HepG2 (cell line): ENCODE data around the gene PLXDC2.

Experiments
- CREB1 ChIP-seq, 2 experiments: fragments of 450-650 bp in 1 of 2; IDR thresholded peaks; 2 replicates each; pipeline ENCODE4 v1.6.1; 2016 to 2017; ENCODE audit warnings: control low read depth in 1 of 2, mild to moderate bottlenecking in 1 of 2, missing compliant biosample characterization in 1 of 2, missing genetic modification characterization in 1 of 2
- EHMT2 ChIP-seq: fragments of 200-600 bp; sonication (generic); IDR thresholded peaks from 2 replicates; pipeline ENCODE4 v1.7.0; 2017; ENCODE audit warnings: antibody characterized with exemption, low read depth, low read length, borderline replicate concordance
- ELF1 ChIP-seq: sonication (generic); formaldehyde crosslinking; IDR thresholded peaks from 2 replicates; pipeline ENCODE4 v1.4.0; 2020; ENCODE audit warnings: missing genetic modification reagents
- FOXJ3 ChIP-seq: sonication (generic); formaldehyde crosslinking; IDR thresholded peaks from 2 replicates; pipeline ENCODE4 v1.4.0; 2020; ENCODE audit warnings: missing genetic modification reagents, mild to moderate bottlenecking, borderline replicate concordance
- JUN ChIP-seq: sonication (generic); formaldehyde crosslinking; IDR thresholded peaks from 2 replicates; pipeline ENCODE4 v1.4.0; 2020; ENCODE audit warnings: mild to moderate bottlenecking, missing genetic modification reagents
- MAFF ChIP-seq: IDR thresholded peaks from 2 replicates; pipeline ENCODE4 v1.6.1; 2011; ENCODE audit warnings: low read depth, low read length, improper control_type of control experiment
- MAFG ChIP-seq: sonication (generic); formaldehyde crosslinking; IDR thresholded peaks from 2 replicates; pipeline ENCODE4 v1.5.1; 2020; ENCODE audit warnings: mild to moderate bottlenecking, missing genetic modification reagents
- ZNF207 ChIP-seq: fragments of 450-650 bp; IDR thresholded peaks from 2 replicates; pipeline ENCODE4 v1.6.1; 2016; ENCODE audit warnings: antibody characterized with exemption, borderline replicate concordance
- ZNF256 ChIP-seq: sonication (generic); formaldehyde crosslinking; conservative IDR thresholded peaks from 2 replicates; pipeline ENCODE4 v1.4.0; 2020; ENCODE audit warnings: missing genetic modification reagents
- TF ChIP-seq, protein P1 (sequence below): sonication (generic); formaldehyde crosslinking; IDR thresholded peaks from 2 replicates; pipeline ENCODE4 v1.8.1; 2022; ENCODE audit warnings: mild to moderate bottlenecking, missing genetic modification reagents

DNA sequence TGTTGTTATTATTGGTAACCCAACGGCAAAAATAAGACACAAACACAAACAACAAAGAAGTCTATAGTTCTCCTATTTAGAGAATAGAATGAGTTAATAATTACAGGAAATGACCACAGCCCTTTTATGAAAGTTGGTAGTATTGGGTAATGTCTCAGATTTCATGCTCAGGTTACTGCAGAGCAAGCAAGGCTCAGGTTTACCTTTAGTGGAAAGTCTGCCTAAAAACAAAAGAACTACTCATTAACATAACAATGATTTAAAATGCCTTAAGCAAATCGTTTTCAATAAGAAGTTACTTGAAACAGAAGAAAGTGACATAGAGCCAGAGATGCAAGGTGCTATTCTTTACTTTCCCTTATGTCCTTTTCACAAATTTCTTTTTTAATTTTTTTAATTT, 441.2 kb downstream of the PLXDC2 start:
- TF ChIP-seq MAFF: no peak
- TF ChIP-seq ZNF256 (CRISPR knock-in tag): no peak
- no peak for TF ChIP-seq EHMT2
- no peak for TF ChIP-seq ZNF207
- no peak for TF ChIP-seq CREB1 (IDR thresholded peaks at IDR 0.05)
- no peak for TF ChIP-seq CREB1 (CRISPR knock-in tag; IDR thresholded peaks at IDR 0.05)
- no peak for TF ChIP-seq FOXJ3 (CRISPR knock-in tag)
- TF ChIP-seq JUN (CRISPR knock-in tag): no peak
- TF ChIP-seq, protein P1, sequence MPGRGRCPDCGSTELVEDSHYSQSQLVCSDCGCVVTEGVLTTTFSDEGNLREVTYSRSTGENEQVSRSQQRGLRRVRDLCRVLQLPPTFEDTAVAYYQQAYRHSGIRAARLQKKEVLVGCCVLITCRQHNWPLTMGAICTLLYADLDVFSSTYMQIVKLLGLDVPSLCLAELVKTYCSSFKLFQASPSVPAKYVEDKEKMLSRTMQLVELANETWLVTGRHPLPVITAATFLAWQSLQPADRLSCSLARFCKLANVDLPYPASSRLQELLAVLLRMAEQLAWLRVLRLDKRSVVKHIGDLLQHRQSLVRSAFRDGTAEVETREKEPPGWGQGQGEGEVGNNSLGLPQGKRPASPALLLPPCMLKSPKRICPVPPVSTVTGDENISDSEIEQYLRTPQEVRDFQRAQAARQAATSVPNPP (CRISPR knock-in tag): no peak
- TF ChIP-seq ELF1 (CRISPR knock-in tag): no peak
- no peak for TF ChIP-seq MAFG (CRISPR knock-in tag)
